GM19043 (cell line): Measurements from ENCODE around the gene ULK4.
"Not testable (repeated sequence)": the region's sequence is repeated elsewhere in the genome, so short reads cannot be mapped to it uniquely, and the experiment has no call there.

Experiments used
- ATAC-seq: cut with Tn5 transposase; IDR thresholded peaks from one replicate; pipeline ENCODE4 v1.9.1; 2021; ENCODE audit warnings: low read depth; ENCODE audit not compliant: unreplicated experiment

Gene ULK4

GRCh38 chr3:41874022-41874421 lies 87.9 kb downstream of the ULK4 start:
- ATAC-seq = no peak

- no peak for ATAC-seq
These were observed 89.7 kb downstream of the ULK4 start for GRCh38 chr3:41872157-41872556.

GRCh38 chr3:41867533-41867932 lies 94.4 kb downstream of the ULK4 start:
- ATAC-seq = no peak

GRCh38 chr3:41866298-41866697 lies 95.6 kb downstream of the ULK4 start:
- no peak for ATAC-seq

GRCh38 chr3:41863024-41863423 lies 98.9 kb downstream of the ULK4 start:
- no peak for ATAC-seq

GRCh38 chr3:41860489-41860888 lies 101.4 kb downstream of the ULK4 start:
- not testable (repeated sequence) for ATAC-seq

- ATAC-seq = no peak
These were observed 106.9 kb downstream of the ULK4 start for GRCh38 chr3:41854956-41855355.

- ATAC-seq = no peak
These were observed 108.2 kb downstream of the ULK4 start for GRCh38 chr3:41853540-41854196.

- no peak for ATAC-seq
These were observed 112.9 kb downstream of the ULK4 start for GRCh38 chr3:41848753-41849574.

GRCh38 chr3:41847679-41848078 lies 114.2 kb downstream of the ULK4 start:
- no peak for ATAC-seq

- ATAC-seq = no peak
These were observed 115.1 kb downstream of the ULK4 start for GRCh38 chr3:41846850-41847249.

- ATAC-seq = no peak
These were observed 116.1 kb downstream of the ULK4 start for GRCh38 chr3:41845826-41846225.

- not testable (repeated sequence) for ATAC-seq
These were observed 117.6 kb downstream of the ULK4 start for GRCh38 chr3:41844256-41844655.

- not testable (repeated sequence) for ATAC-seq
These were observed 120.8 kb downstream of the ULK4 start for GRCh38 chr3:41840936-41841668.

- ATAC-seq = no peak
These were observed 125.4 kb downstream of the ULK4 start for GRCh38 chr3:41836360-41837134.

- ATAC-seq = no peak
These were observed 128.3 kb downstream of the ULK4 start for GRCh38 chr3:41833628-41834027.

- ATAC-seq = no peak
These were observed 142.7 kb downstream of the ULK4 start for GRCh38 chr3:41819236-41819635.

- ATAC-seq = no peak
These were observed 153.3 kb downstream of the ULK4 start for GRCh38 chr3:41808618-41809017.

GRCh38 chr3:41808152-41808551 lies 153.8 kb downstream of the ULK4 start:
- ATAC-seq = no peak

GRCh38 chr3:41794748-41795589 lies 166.9 kb downstream of the ULK4 start:
- no peak for ATAC-seq
